ENCODE data around the gene SDCBP2.

The SDCBP2 gene

DNA sequence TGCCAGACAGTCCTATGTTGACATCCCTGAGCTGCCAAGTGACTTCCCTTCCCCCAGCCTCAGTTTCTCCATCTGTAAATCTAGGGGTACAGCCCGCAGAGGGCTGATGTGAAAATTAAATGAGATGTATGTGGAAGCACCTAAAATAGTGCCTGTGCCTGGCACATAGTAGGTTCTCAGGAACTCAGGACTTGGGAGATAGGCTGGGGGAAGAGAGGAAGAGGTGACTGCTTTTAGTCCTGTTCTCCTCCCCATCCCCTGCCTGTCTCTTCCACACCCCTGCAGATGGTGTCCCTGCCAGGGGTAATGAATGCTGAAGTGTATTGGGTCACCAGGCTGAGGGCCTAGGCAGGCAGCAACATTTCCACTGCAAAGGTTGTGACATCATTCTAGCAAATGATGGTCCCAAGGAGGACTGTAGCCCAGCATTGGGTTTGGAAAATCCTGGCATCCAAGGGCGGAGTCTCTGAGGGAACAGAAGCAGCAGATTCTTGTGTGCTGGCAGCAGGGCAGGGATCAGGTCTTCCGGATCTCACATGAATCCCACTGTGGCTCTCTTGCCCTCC is 61.0 kb downstream of the SDCBP2 start:
- Histone ChIP-seq H3K4me1 (ENCODE audit: low read depth, poor library complexity, severe bottlenecking) (peaks cover 11% of the 10 kb centered on the region), H3K4me2 (no peak overlapping the region), H3K27ac (no peak overlapping the region), H3K79me2 (ENCODE audit: insufficient read depth, low read depth) (no peaks in the 10 kb centered on the region), H3K4me3 (IDR thresholded peaks at IDR 0.05; ENCODE audit: insufficient read depth, low read depth, low read length) (no peak overlapping the region), H3K36me3 (ENCODE audit: insufficient read depth) (no peaks in the 10 kb centered on the region), H3K27me3 (ENCODE audit: insufficient read depth, low read depth) (no peaks in the 10 kb centered on the region), H4K20me1 (ENCODE audit: insufficient read depth) (no peaks in the 10 kb centered on the region), H2AFZ (ENCODE audit: low read depth) (no peak overlapping the region), H3K9ac (no peak overlapping the region)
- TF ChIP-seq, protein P1, sequence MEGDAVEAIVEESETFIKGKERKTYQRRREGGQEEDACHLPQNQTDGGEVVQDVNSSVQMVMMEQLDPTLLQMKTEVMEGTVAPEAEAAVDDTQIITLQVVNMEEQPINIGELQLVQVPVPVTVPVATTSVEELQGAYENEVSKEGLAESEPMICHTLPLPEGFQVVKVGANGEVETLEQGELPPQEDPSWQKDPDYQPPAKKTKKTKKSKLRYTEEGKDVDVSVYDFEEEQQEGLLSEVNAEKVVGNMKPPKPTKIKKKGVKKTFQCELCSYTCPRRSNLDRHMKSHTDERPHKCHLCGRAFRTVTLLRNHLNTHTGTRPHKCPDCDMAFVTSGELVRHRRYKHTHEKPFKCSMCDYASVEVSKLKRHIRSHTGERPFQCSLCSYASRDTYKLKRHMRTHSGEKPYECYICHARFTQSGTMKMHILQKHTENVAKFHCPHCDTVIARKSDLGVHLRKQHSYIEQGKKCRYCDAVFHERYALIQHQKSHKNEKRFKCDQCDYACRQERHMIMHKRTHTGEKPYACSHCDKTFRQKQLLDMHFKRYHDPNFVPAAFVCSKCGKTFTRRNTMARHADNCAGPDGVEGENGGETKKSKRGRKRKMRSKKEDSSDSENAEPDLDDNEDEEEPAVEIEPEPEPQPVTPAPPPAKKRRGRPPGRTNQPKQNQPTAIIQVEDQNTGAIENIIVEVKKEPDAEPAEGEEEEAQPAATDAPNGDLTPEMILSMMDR (conservative IDR thresholded peaks at IDR 0.05; ENCODE audit: low read depth, low read length) = no peak

DNA sequence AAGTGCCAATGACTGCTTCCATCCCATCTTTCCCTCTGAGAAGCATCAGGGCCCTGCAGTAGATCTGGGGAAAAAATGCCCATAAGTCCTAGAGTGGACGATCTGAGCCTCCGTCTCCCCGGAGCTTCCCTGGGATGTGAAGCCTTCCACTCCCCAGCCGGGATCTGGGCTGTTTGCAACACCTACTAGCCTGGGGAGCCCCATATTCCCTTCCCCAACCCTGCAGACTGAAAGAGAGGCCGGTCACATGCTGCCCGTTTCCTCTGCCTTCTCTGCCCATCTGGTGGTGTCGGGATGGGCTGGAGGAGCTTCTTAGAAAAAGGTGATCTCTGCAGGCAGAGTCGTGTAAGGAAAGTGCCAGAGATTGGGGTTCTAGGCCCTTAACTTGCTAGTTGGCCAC is 61.8 kb downstream of the SDCBP2 start:
- Histone ChIP-seq H3K4me1 (ENCODE audit: low read depth, poor library complexity, severe bottlenecking) (peaks cover 11% of the 10 kb centered on the region), H3K27me3 (ENCODE audit: insufficient read depth, low read depth) (no peaks in the 10 kb centered on the region), H2AFZ (ENCODE audit: low read depth) (no peak overlapping the region), H4K20me1 (ENCODE audit: insufficient read depth) (no peaks in the 10 kb centered on the region), H3K79me2 (ENCODE audit: insufficient read depth, low read depth) (no peaks in the 10 kb centered on the region), H3K4me3 (IDR thresholded peaks at IDR 0.05; ENCODE audit: insufficient read depth, low read depth, low read length) (no peak overlapping the region), H3K4me2 (peak overlapping the region; percentile 27; the same call in 1 of the 2 replicates), H3K9ac (no peak overlapping the region), H3K27ac (no peak overlapping the region), H3K36me3 (ENCODE audit: insufficient read depth) (no peaks in the 10 kb centered on the region)
- TF ChIP-seq, protein P1 (conservative IDR thresholded peaks at IDR 0.05; ENCODE audit: low read depth, low read length) = no peak

DNA sequence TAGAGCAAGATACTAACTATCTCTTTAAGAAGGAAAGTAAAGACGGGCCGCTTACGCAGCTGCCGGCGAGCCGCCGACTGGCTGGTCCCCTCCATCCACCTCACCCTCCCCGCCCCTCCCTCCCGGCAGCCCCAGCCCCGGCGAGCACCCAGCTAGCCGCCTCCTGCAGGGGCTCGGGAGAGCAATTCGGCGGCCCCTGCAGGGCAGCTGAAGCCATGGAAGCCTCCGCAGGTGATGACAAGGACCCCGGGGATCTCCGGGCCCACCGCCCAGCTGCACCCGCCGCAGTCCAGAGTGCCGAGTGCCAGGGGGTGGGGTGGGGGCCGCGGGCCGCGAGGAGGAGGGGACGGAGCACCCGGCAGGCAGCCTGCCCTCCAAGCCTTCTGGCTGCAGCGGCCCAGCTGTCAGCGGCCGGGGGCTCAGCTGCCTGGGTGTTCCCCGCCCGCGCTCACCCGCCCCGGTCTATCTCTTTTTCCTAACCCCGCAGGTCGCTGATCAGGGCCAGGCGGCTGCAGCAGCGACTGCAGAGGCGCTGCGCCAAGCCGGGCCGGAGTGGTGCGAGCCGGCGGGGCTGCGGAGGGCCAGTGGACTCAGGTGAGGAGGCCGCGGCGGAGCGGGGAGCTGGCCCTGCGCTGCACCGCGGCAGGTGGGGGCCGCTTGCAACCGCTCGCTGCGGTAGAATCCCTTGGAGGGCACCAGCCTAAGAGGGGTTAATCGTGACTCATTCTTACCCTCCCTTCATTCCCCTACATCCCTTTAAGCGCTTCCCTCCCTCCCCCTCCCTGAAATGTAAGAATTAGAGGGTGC is 62.6 kb downstream of the SDCBP2 start, which contains the start of gene SNPH:
TSS of gene SNPH (plus strand) at position 128 of the 807 bp plus-strand sequence. CDS start 29,946 bp downstream, outside the sequence.
- peaks cover 11% of the 10 kb centered on the region for H3K4me1 ChIP-seq (ENCODE audit: low read depth, poor library complexity, severe bottlenecking)
- no peaks in the 10 kb centered on the region for H4K20me1 ChIP-seq (ENCODE audit: insufficient read depth)
- no peaks in the 10 kb centered on the region for H3K79me2 ChIP-seq (ENCODE audit: insufficient read depth, low read depth)
- H3K4me3 ChIP-seq (IDR thresholded peaks at IDR 0.05; ENCODE audit: insufficient read depth, low read depth, low read length) = no peak within 1 kb of the TSS
- peak within 1 kb of the TSS; percentile 41 for H3K4me2 ChIP-seq
- TF ChIP-seq, protein P1 (conservative IDR thresholded peaks at IDR 0.05; ENCODE audit: low read depth, low read length) = no peak
- no peak within 1 kb of the TSS for H3K27ac ChIP-seq
- H3K36me3 ChIP-seq (ENCODE audit: insufficient read depth) = no peaks in the 10 kb centered on the region
- peak within 1 kb of the TSS; percentile 89 for H2AFZ ChIP-seq (ENCODE audit: low read depth)
- H3K27me3 ChIP-seq (ENCODE audit: insufficient read depth, low read depth) = no peaks in the 10 kb centered on the region
- peak within 1 kb of the TSS; percentile 12; the same call in 1 of the 2 replicates for H3K9ac ChIP-seq

DNA sequence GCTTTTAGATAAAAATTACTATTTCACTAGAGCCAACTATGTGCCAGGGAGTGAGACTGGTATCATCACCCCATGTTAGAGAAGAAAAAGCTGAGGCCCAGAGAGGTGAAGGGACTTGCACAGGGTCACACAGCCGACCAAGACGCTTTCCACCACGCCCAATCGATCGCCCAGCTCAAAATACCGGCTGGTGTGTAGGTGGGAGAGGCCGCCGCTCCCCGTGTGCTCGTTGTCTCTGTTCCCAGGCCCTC is 63.1 kb downstream of the SDCBP2 start:
- peak overlapping the region; percentile 41 for H3K4me2 ChIP-seq
- TF ChIP-seq, protein P1 (conservative IDR thresholded peaks at IDR 0.05; ENCODE audit: low read depth, low read length) = no peak
- H3K4me1 ChIP-seq (ENCODE audit: low read depth, poor library complexity, severe bottlenecking) = peaks cover 11% of the 10 kb centered on the region
- H3K4me3 ChIP-seq (IDR thresholded peaks at IDR 0.05; ENCODE audit: insufficient read depth, low read depth, low read length) = no peak overlapping the region
- H3K36me3 ChIP-seq (ENCODE audit: insufficient read depth) = no peaks in the 10 kb centered on the region
- H4K20me1 ChIP-seq (ENCODE audit: insufficient read depth) = no peaks in the 10 kb centered on the region
- H3K27ac ChIP-seq = no peak overlapping the region
- peak overlapping the region; percentile 12; the same call in 1 of the 2 replicates for H3K9ac ChIP-seq
- H2AFZ ChIP-seq (ENCODE audit: low read depth) = peak overlapping the region; percentile 89
- H3K27me3 ChIP-seq (ENCODE audit: insufficient read depth, low read depth) = no peaks in the 10 kb centered on the region
- no peaks in the 10 kb centered on the region for H3K79me2 ChIP-seq (ENCODE audit: insufficient read depth, low read depth)
